B cell (primary cell): ENCODE results near the gene PTGDR. TPM values are rescaled to one million over a fixed set of nuclear protein-coding genes. Genes with fewer than 3 reads are reported as not detected.

Experiments used
- ATAC-seq: fragments of 200-7000 bp; cut with Tn5 transposase; one replicate; pipeline ENCODE4 v1.10.0; 2021; ENCODE audit warnings: low read depth, mild to moderate bottlenecking, moderate number of reproducible peaks, moderate library complexity
- CTCF ChIA-PET: fragments of 350-600 bp; sonication (Branson Sonifier 250); formaldehyde crosslinking; loops from one replicate; lab custom pipeline; 2021; ENCODE audit warnings: antibody characterized with exemption, inconsistent platforms; lab: Charles Lee
- POLR2A ChIA-PET: fragments of 350-600 bp; sonication (Branson Sonifier 250); formaldehyde crosslinking; loops from one replicate; lab custom pipeline; 2021; ENCODE audit warnings: antibody characterized with exemption; lab: Charles Lee
- DNase-seq: peaks from one replicate; pipeline ENCODE4 v3.0.0; 2013
- H2AFZ ChIP-seq: 2 replicates; pipeline ENCODE4 v1.6.1; 2012; ENCODE audit warnings: mild to moderate bottlenecking, low read depth, low read length; ENCODE audit not compliant: insufficient read depth, poor library complexity, severe bottlenecking
- H3K27ac ChIP-seq, 2 donors: 1 replicate in 1 of 2; 2 replicates in 1 of 2; pipeline ENCODE4 v1.5.1; 2012 to 2013; ENCODE audit warnings: low read length in 2 of 2, mild to moderate bottlenecking in 2 of 2, moderate library complexity in 1 of 2
- H3K27me3 ChIP-seq, 4 experiments: fragments of 200-600 bp in 1 of 4; sonication (generic) in 1 of 4; replicated peaks in 1 of 4; 1 replicate in 2 of 4; 2 replicates in 2 of 4; pipeline versions ENCODE4 v1.6.1 to v1.7.0; 2013 to 2016; ENCODE audit warnings: low read length in 3 of 4, mild to moderate bottlenecking in 2 of 4, mixed read lengths in 1 of 4, moderate library complexity in 1 of 4; ENCODE audit not compliant: insufficient read depth in 4 of 4, control insufficient read depth in 3 of 4; ENCODE audit errors: control extremely low read depth in 1 of 4
- H3K36me3 ChIP-seq, 2 experiments: replicated peaks in 1 of 2; 1 replicate in 1 of 2; 2 replicates in 1 of 2; pipeline versions ENCODE4 v1.6.1 to v1.7.1; 2013; ENCODE audit warnings: low read length in 1 of 2; ENCODE audit not compliant: insufficient read depth in 2 of 2, control insufficient read depth in 1 of 2; ENCODE audit errors: control extremely low read depth in 1 of 2, extremely low read depth in 1 of 2
- H3K4me1 ChIP-seq, 2 donors: fragments of 200-600 bp in 1 of 2; sonication (generic) in 1 of 2; 1 replicate in 1 of 2; 2 replicates in 1 of 2; pipeline versions ENCODE4 v1.5.1 to v1.6.1; 2013 to 2017; ENCODE audit warnings: low read length in 2 of 2; ENCODE audit not compliant: control insufficient read depth in 2 of 2, insufficient read depth in 2 of 2
- H3K4me2 ChIP-seq: replicated peaks from 2 replicates; pipeline ENCODE3; 2012; ENCODE audit warnings: mild to moderate bottlenecking, low read depth, low read length; ENCODE audit not compliant: poor library complexity, severe bottlenecking
- H3K4me3 ChIP-seq, 5 experiments: fragments of 200-600 bp in 1 of 5; sonication (generic) in 1 of 5; 1 replicate in 3 of 5; 2 replicates in 2 of 5; pipeline versions ENCODE4 v1.5.1 to v1.7.0; 2011 to 2016; ENCODE audit warnings: low read length in 4 of 5, mild to moderate bottlenecking in 4 of 5, low read depth in 2 of 5, control low read depth in 1 of 5, moderate library complexity in 1 of 5; ENCODE audit not compliant: insufficient read depth in 1 of 5; ENCODE audit errors: control extremely low read depth in 1 of 5, extremely low read depth in 1 of 5
- H3K79me2 ChIP-seq: fragments of 200-600 bp; sonication (generic); one replicate; pipeline ENCODE4 v1.6.0; 2016; ENCODE audit warnings: low read length; ENCODE audit not compliant: control insufficient read depth, insufficient read depth
- H3K9ac ChIP-seq: fragments of 200-600 bp; sonication (generic); 2 replicates; pipeline ENCODE4 v1.6.1; 2017; ENCODE audit warnings: mild to moderate bottlenecking, low read length, moderate library complexity
- H3K9me3 ChIP-seq, 3 donors: one replicate each; pipeline versions ENCODE4 v1.6.1 to v1.7.1; 2013; ENCODE audit warnings: low read length in 2 of 3; ENCODE audit not compliant: control insufficient read depth in 2 of 3, insufficient read depth in 1 of 3; ENCODE audit errors: control extremely low read depth in 1 of 3
- H4K20me1 ChIP-seq: 2 replicates; pipeline ENCODE4 v1.6.0; 2012; ENCODE audit warnings: mild to moderate bottlenecking, low read length; ENCODE audit not compliant: insufficient read depth, control insufficient read depth, poor library complexity, severe bottlenecking
- H3K27ac Mint-ChIP-seq: one replicate; pipeline ENCODE4 v1.8.0; 2021; ENCODE audit warnings: mixed read lengths
- H3K27me3 Mint-ChIP-seq: one replicate; pipeline ENCODE4 v1.8.0; 2021; ENCODE audit warnings: mixed read lengths
- H3K4me1 Mint-ChIP-seq: one replicate; pipeline ENCODE4 v1.8.0; 2021; ENCODE audit warnings: mixed read lengths
- H3K4me3 Mint-ChIP-seq: one replicate; pipeline ENCODE4 v1.8.0; 2021; ENCODE audit warnings: mixed read lengths
- H3K9me3 Mint-ChIP-seq: one replicate; pipeline ENCODE4 v1.8.0; 2022; ENCODE audit warnings: mixed read lengths; ENCODE audit not compliant: insufficient read depth
- EZH2 ChIP-seq: IDR thresholded peaks from 2 replicates; pipeline ENCODE4 v1.6.1; 2012; ENCODE audit warnings: borderline replicate concordance, low read depth, mild to moderate bottlenecking, moderate library complexity, low read length; ENCODE audit not compliant: insufficient read depth, poor library complexity, severe bottlenecking
- WGBS: methylation state at CpG from one replicate; pipeline ENCODE4 v1.1.5; 2013; ENCODE audit warnings: missing lambda C conversion rate; ENCODE audit not compliant: insufficient coverage; 5-methylcytosine and 5-hydroxymethylcytosine counted together
- intact Hi-C: fragments of 100-400 bp; cut with micrococcal nuclease; formaldehyde crosslinking; loops from one replicate; pipeline ENCODE4 v1.10.0; 2022
- polyA plus RNA-seq: library from polyadenylated mRNA; depleted of rRNA; stranded (reverse); fragments of >200 nt; gene quantifications from 2 replicates; pipeline ENCODE4 v1.2.3, GENCODE V29; 2012
- total RNA-seq, 2 donors: library from RNA; stranded (reverse); fragments of 120-200 nt in 1 of 2; gene quantifications; 1 replicate in 1 of 2; 2 replicates in 1 of 2; pipeline versions ENCODE4 v1.2.3 to v1.2.4, GENCODE V29; 2013 to 2022
- TF ChIP-seq, protein P1 (sequence below): fragments of 200-600 bp; IDR thresholded peaks from one replicate; pipeline ENCODE4 v1.8.0; 2022; ENCODE audit warnings: antibody characterized with exemption, mild to moderate bottlenecking

Gene PTGDR
- total and polyA plus RNA-seq, 2 donors (not counting 1 experiment from before 2014, with no cell fraction given): 0.04 TPM; not detected in 1

DNA sequence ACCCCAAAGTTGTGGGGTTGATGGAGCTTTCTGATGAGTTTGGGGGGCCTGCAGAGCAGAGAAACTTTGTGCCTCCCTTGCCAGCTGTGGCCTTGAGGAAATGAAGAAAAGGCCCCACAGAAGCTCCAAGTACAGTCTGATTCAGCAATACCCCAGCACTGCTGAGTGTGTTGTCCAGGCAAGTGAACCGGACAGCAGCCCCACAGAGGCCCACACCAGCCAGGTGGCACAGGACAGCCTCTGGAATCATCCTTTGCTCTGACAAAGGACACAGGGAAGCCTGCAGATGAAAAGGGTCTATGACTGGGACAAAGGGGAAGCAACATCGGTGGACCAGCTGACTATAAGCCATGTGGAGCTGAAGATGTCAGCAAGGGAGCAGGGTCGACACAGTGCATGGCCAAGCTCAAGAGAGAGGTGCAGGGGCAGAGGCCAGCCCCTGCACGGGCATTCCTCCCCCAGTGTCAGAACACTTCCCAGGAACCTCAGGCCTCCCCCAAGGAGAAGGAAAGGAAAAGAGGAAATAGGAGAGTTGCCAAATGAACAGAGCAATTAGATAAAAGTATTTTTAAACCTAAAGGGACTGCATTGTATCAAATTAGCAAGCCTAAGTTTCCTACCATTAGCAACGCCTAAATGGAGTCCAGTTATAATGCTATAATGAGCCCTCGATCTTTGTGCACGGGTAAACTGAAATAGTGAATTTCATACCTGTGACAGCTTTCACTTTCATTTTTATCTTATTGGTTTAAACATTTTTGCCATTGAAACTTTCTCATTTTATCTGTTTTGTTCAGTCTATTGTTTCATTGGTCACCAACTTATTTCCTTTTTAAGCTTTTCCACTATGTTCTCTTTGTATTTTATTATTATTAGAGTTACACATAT, 46.3 kb upstream of the PTGDR start:
- CTCF ChIA-PET: interaction anchor here (0.9 kb wide), 1 partner anchor 12 kb away, joined by 3 read pairs; no protein-coding TSS in a partner anchor
- intact Hi-C loops: no loop called here
- H2AFZ ChIP-seq: peak overlapping the region; percentile 88

DNA sequence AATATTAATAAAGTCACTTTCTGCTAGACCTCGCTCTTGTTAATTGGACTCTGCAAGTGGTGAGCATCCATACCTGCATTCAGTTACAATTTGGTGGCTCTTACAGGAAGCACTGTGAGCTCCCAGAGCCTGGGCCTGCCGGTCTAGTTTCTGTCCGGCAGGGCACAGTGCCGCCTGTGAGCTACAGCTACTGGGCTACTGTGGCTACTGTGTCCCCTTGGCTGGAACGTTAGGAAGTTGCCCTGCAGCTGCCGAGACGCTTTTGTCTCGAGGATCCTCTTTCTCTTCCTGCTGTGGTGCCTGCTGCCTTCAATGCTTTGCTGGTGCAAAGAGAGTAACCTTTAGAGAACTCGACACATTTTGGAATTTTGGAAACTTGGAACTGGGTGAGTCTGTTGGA, 44.6 kb upstream of the PTGDR start:
- H3K27me3 ChIP-seq: no peaks in the 10 kb centered on the region
- TF ChIP-seq, protein P1, sequence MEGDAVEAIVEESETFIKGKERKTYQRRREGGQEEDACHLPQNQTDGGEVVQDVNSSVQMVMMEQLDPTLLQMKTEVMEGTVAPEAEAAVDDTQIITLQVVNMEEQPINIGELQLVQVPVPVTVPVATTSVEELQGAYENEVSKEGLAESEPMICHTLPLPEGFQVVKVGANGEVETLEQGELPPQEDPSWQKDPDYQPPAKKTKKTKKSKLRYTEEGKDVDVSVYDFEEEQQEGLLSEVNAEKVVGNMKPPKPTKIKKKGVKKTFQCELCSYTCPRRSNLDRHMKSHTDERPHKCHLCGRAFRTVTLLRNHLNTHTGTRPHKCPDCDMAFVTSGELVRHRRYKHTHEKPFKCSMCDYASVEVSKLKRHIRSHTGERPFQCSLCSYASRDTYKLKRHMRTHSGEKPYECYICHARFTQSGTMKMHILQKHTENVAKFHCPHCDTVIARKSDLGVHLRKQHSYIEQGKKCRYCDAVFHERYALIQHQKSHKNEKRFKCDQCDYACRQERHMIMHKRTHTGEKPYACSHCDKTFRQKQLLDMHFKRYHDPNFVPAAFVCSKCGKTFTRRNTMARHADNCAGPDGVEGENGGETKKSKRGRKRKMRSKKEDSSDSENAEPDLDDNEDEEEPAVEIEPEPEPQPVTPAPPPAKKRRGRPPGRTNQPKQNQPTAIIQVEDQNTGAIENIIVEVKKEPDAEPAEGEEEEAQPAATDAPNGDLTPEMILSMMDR: no peak
- TF ChIP-seq EZH2: no peak
- Mint-ChIP-seq H3K4me3 (no peak overlapping the region), H3K27me3 (no peaks in the 10 kb centered on the region), H3K27ac (no peak overlapping the region), H3K4me1 (peaks cover 11% of the 10 kb centered on the region), H3K9me3 (no peaks in the 10 kb centered on the region)
- 93% methylated on average over 9 of the region's 9 CpGs for WGBS
- CTCF ChIA-PET: no interaction called here
- ATAC-seq: no peak
- H3K27ac ChIP-seq: no peak overlapping the region
- H3K36me3 ChIP-seq: no peaks in the 10 kb centered on the region
- no peaks in the 10 kb centered on the region for H3K79me2 ChIP-seq
- H3K4me3 ChIP-seq: no peak overlapping the region
- intact Hi-C loops: no loop called here
- POLR2A ChIA-PET: no interaction called here
- no peak overlapping the region for H3K4me2 ChIP-seq
- H3K4me1 ChIP-seq: peaks cover 0 to 8% of the 10 kb centered on the region in 2 donors
- no peaks in the 10 kb centered on the region for H4K20me1 ChIP-seq
- DNase-seq: no peak
- no peak overlapping the region for H2AFZ ChIP-seq
- H3K9me3 ChIP-seq: no peaks in the 10 kb centered on the region
- no peak overlapping the region for H3K9ac ChIP-seq

More for the DNA sequence above, 46.3 kb upstream of the PTGDR start:
- DNase-seq: peak; percentile 14
- H3K27me3 ChIP-seq: no peaks in the 10 kb centered on the region
- H3K4me1 ChIP-seq: peaks cover 0 to 8% of the 10 kb centered on the region in 2 donors
- H3K4me3 Mint-ChIP-seq: peak overlapping the region; percentile 84
- ATAC-seq: no peak
- no peaks in the 10 kb centered on the region for H3K36me3 ChIP-seq
- H3K4me1 Mint-ChIP-seq: peaks cover 6% of the 10 kb centered on the region
- peak overlapping the region; percentile 15 to 64 (median 42) for H3K4me3 ChIP-seq
- H3K9me3 ChIP-seq: no peaks in the 10 kb centered on the region
- no peaks in the 10 kb centered on the region for H3K27me3 Mint-ChIP-seq
- no peak overlapping the region for H3K27ac ChIP-seq
- H3K4me2 ChIP-seq: peak overlapping the region; percentile 78
- no peaks in the 10 kb centered on the region for H3K9me3 Mint-ChIP-seq
- POLR2A ChIA-PET: no interaction called here
- H4K20me1 ChIP-seq: no peaks in the 10 kb centered on the region
- no peaks in the 10 kb centered on the region for H3K79me2 ChIP-seq
- H3K27ac Mint-ChIP-seq: peak overlapping the region; percentile 2
- TF ChIP-seq, protein P1: no peak
- no peak for TF ChIP-seq EZH2
- WGBS: 60% methylated on average over 3 of the region's 7 CpGs
- H3K9ac ChIP-seq: peak overlapping the region; percentile 64
